Spleen (tissue), 11 donors: ENCODE measurements around the gene ZNF354C. TPM values are rescaled to one million over a fixed set of nuclear protein-coding genes. Genes with fewer than 3 reads are reported as not detected.

Experiments
- DNase-seq: peaks from one replicate; pipeline ENCODE4 v3.0.0-alpha.2; 2020
- H3K27ac ChIP-seq, 8 donors: fragments of 200-600 bp; sonication (generic) in 7 of 8; 1 replicate in 4 of 8; 2 replicates in 4 of 8; pipeline versions ENCODE4 v1.5.0 to v1.8.0; 2016 to 2021; ENCODE audit warnings: inconsistent platforms in 4 of 8, mild to moderate bottlenecking in 4 of 8, moderate library complexity in 1 of 8
- H3K27me3 ChIP-seq, 7 donors: fragments of 200-600 bp; sonication (generic) in 6 of 7; replicated peaks in 1 of 7; 1 replicate in 4 of 7; 2 replicates in 3 of 7; pipeline versions ENCODE4 v1.5.0 to v1.8.0; 2016 to 2021; ENCODE audit warnings: inconsistent platforms in 3 of 7, mild to moderate bottlenecking in 1 of 7
- H3K36me3 ChIP-seq, 6 donors: fragments of 200-600 bp; sonication (generic) in 5 of 6; 1 replicate in 4 of 6; 2 replicates in 2 of 6; pipeline versions ENCODE4 v1.5.0 to v1.8.0; 2016 to 2021; ENCODE audit warnings: inconsistent platforms in 2 of 6
- H3K4me1 ChIP-seq, 6 donors: fragments of 200-600 bp; sonication (generic) in 5 of 6; 1 replicate in 3 of 6; 2 replicates in 3 of 6; pipeline versions ENCODE4 v1.5.0 to v1.8.0; 2016 to 2021; ENCODE audit warnings: inconsistent platforms in 3 of 6
- H3K4me3 ChIP-seq, 8 donors: fragments of 200-600 bp; sonication (generic) in 7 of 8; 1 replicate in 4 of 8; 2 replicates in 4 of 8; pipeline versions ENCODE4 v1.5.0 to v1.8.0; 2016 to 2021; ENCODE audit warnings: inconsistent platforms in 4 of 8, mild to moderate bottlenecking in 4 of 8, moderate library complexity in 2 of 8
- H3K9me3 ChIP-seq, 8 donors: fragments of 200-600 bp; sonication (generic) in 7 of 8; 1 replicate in 4 of 8; 2 replicates in 4 of 8; pipeline versions ENCODE4 v1.5.0 to v1.8.0; 2016 to 2021; ENCODE audit warnings: inconsistent platforms in 4 of 8
- POLR2A ChIP-seq, 3 donors: fragments of 450-650 bp; IDR thresholded peaks; one replicate each; pipeline ENCODE4 v1.5.1; 2017; ENCODE audit warnings: antibody characterized with exemption in 3 of 3, mild to moderate bottlenecking in 1 of 3
- POLR2AphosphoS5 ChIP-seq, 3 donors: sonication (generic); formaldehyde crosslinking; IDR thresholded peaks; one replicate each; pipeline ENCODE4 v1.5.1; 2017; ENCODE audit warnings: antibody characterized with exemption in 3 of 3
- WGBS, 5 donors: extraction: QIAGEN DNeasy Blood & Tissue Kit in 3 of 5; methylation state at CpG; one replicate each; pipeline versions ENCODE4 v1.1.5 to v1.1.7; 2013 to 2018; 5-methylcytosine and 5-hydroxymethylcytosine counted together
- intact Hi-C: fragments of 100-400 bp; cut with DNase I; formaldehyde crosslinking; loops from one replicate; pipeline ENCODE4 v1.15.0; 2023; ENCODE audit warnings: low total_unique reads
- polyA plus RNA-seq, 3 donors: library from polyadenylated mRNA; stranded (reverse); fragments of 200-250 nt; gene quantifications; one replicate each; pipeline ENCODE4 v1.2.1, GENCODE V29; 2013
- total RNA-seq, 7 donors: library from RNA; depleted of rRNA in 3 of 7; stranded (reverse); fragments of >200 nt in 3 of 7; fragmentation: NEBNext Ultra II Directional in 4 of 7; extraction: Animal tissue kit (Norgen Biotek cat#: 25700) in 4 of 7; gene quantifications; one replicate each; pipeline versions ENCODE4 v1.1.0 to v1.2.1, GENCODE V29; 2016 to 2021
- TF ChIP-seq, protein P1 (sequence below), 11 experiments: fragments of 200-600 bp in 7 of 11; fragments of 450-650 bp in 4 of 11; sonication (generic) in 4 of 11; IDR thresholded peaks in 8 of 11; conservative IDR thresholded peaks in 3 of 11; 1 replicate in 7 of 11; 2 replicates in 4 of 11; pipeline versions ENCODE4 v1.4.0 to v1.8.0; 2016 to 2021; ENCODE audit warnings: antibody characterized with exemption in 11 of 11, inconsistent platforms in 4 of 11, mild to moderate bottlenecking in 1 of 11
- donor health status: healthy with polysubstance abuse.
- donor health status: DM: no; HTN: no; CAD: no; lungs with moderate emphysema.
- donor health status: DM: no; HTN: no; CAD: no.
- donor health status: Bipolar disorder and iron deficiency.
- donor health status: healthy.
- donor health status: DM: no; HTN: no; CAD: no.
- donor health status: DM: yes; HTN: yes; CAD: no.

ZNF354C gene
- total and polyA plus RNA-seq, 10 donors, result 1.3 to 8.5 (median 6.6) TPM

DNA sequence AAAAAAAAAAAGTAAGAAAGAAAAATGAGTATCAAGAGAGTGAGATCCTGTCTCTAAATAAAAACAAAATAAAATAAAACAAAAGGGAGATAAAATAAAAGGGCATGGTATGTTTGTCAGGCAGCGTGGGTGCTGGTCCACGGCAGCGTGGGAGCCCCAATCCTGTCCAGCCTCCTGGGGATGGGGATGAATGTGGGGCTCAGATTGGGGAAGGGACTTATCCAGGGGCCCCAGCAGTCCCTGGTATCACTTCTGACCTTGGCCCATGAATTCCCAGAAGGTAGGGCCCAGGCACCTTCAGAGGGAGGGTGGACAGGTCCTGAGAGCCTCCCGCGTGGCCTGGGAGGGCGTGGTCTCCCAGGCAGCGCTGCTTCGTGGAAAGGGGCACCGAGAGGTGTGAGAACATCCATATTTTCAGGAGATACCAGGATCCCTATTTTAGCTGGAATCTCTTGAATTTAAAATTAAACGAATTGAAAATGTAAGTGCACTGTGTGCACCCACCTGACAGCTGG is 71.2 kb downstream of the ZNF354C start:
- Histone ChIP-seq H3K36me3 (peaks cover 0 to 87% (median 4%) of the 10 kb centered on the region in 6 donors), H3K4me1 (no peaks in the 10 kb centered on the region), H3K4me3 (no peak overlapping the region), H3K9me3 (peaks cover 0 to under 1% (median 0%) of the 10 kb centered on the region in 8 donors), H3K27ac (no peak overlapping the region), H3K27me3 (no peaks in the 10 kb centered on the region)
- intact Hi-C loops, result no loop called here
- DNase-seq, result peak; percentile 42
- WGBS, 5 donors, result 82 to 88% (median 84%) methylated on average over 10 of the region's 10 CpGs
- no peak for TF ChIP-seq POLR2AphosphoS5 (IDR thresholded peaks at IDR 0.05)
- no peak for TF ChIP-seq POLR2A (IDR thresholded peaks at IDR 0.05)
- TF ChIP-seq, protein P1, sequence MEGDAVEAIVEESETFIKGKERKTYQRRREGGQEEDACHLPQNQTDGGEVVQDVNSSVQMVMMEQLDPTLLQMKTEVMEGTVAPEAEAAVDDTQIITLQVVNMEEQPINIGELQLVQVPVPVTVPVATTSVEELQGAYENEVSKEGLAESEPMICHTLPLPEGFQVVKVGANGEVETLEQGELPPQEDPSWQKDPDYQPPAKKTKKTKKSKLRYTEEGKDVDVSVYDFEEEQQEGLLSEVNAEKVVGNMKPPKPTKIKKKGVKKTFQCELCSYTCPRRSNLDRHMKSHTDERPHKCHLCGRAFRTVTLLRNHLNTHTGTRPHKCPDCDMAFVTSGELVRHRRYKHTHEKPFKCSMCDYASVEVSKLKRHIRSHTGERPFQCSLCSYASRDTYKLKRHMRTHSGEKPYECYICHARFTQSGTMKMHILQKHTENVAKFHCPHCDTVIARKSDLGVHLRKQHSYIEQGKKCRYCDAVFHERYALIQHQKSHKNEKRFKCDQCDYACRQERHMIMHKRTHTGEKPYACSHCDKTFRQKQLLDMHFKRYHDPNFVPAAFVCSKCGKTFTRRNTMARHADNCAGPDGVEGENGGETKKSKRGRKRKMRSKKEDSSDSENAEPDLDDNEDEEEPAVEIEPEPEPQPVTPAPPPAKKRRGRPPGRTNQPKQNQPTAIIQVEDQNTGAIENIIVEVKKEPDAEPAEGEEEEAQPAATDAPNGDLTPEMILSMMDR (IDR thresholded peaks at IDR 0.05 in 8 of 11, conservative IDR thresholded peaks at IDR 0.05 in 3 of 11), result no peak

DNA sequence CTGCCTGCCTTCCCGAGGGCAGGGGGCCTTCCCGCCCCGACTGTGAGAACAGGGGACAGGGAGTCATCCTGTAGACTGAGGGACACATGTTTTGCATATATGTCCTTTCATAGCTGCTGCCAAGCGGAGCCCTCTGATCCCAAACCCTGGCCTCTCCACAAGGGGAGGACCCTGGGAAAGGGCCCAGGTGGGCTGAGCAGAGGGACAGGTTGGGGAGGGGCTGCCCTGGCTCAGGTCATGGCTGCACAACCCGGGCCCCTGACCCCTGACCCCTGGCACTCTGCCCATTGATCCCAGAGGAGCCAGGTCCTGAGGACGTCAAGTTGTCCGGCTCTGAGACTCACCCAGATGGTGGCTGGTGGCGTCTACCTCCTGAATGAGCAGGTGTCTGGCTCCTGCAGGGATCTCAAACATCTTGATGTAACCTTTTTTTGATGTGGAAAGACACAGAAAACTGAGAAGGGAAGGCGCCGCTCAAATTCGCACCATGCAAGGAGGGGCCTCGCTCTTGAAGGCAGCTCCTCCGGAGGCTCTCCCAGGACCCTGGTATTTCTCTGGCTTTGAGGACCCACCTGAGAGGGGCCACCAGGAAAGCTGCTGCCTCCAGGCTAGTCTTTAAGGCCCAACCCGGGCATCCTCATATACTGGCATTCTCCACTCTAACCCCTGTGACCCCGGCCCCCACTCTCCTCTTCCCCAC is 71.9 kb downstream of the ZNF354C start:
- peak; percentile 60 for DNase-seq
- Histone ChIP-seq H3K9me3 (no peaks in the 10 kb centered on the region), H3K4me3 (no peak overlapping the region), H3K27me3 (no peaks in the 10 kb centered on the region), H3K36me3 (peaks cover 0 to 87% (median 4%) of the 10 kb centered on the region in 6 donors), H3K4me1 (no peaks in the 10 kb centered on the region), H3K27ac (no peak overlapping the region)
- 83 to 87% (median 86%) methylated on average over 14 to 15 of the region's 15 CpGs for WGBS, 5 donors
- intact Hi-C loops, result no loop called here
- TF ChIP-seq, protein P1 (IDR thresholded peaks at IDR 0.05 in 8 of 11, conservative IDR thresholded peaks at IDR 0.05 in 3 of 11), result no peak
- no peak for TF ChIP-seq POLR2A (IDR thresholded peaks at IDR 0.05)
- peak in 1 of 3 donors; percentile 39 for TF ChIP-seq POLR2AphosphoS5 (IDR thresholded peaks at IDR 0.05)

DNA sequence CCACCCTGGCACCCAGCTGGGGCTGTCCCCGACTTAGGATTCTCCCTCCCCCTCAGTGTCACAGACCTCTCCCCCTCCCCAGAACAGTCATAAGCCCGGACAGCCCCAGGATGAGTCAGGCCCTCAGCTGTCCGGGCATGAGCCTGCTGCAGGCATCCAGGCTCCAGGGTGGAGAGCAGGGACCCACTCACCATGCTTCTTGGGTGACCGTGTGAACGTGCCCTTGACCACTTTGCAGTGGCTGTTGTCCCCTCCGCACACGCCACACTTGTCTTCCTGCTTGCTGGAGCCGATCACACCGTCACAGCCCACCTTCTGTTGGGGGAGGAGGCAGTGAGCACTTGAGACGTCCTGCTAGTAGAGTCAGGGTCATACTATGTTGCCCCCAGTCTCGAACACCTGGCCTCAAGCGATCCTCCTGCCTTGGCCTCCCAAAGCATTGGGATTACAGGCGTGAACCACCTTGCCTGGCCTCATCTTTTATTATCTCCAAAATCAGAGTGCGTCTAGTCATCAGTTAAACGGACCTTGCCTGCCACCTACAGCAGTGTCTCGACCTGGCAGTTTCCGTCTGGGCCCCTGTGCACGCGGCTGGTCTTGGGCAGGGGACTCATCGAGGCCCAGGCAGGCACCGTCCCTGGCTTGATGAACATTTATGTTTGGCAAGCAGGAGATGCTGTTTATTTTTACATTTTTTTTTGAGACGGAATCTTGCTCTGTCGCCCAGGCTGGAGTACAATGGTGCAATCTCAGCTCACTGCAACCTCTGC is 72.6 kb downstream of the ZNF354C start:
- intact Hi-C loops, result no loop called here
- TF ChIP-seq, protein P1 (IDR thresholded peaks at IDR 0.05 in 8 of 11, conservative IDR thresholded peaks at IDR 0.05 in 3 of 11), result no peak
- TF ChIP-seq POLR2AphosphoS5 (IDR thresholded peaks at IDR 0.05), result peak in 1 of 3 donors; percentile 16
- Histone ChIP-seq H3K36me3 (peaks cover 0 to 87% (median 4%) of the 10 kb centered on the region in 6 donors), H3K4me1 (no peaks in the 10 kb centered on the region), H3K27ac (no peak overlapping the region), H3K4me3 (no peak overlapping the region), H3K27me3 (no peaks in the 10 kb centered on the region), H3K9me3 (no peaks in the 10 kb centered on the region)
- DNase-seq, result peak; percentile 52
- WGBS, 5 donors, result 81 to 90% (median 86%) methylated on average over 23 of the region's 23 CpGs

Other genes with a start within 250 kb of the ZNF354C start
- gene ZNF354B, start 200.4 kb upstream of the ZNF354C start, total RNA-seq, result 10 to 100 TPM; 12.6 to 26.2 (median 19.9) TPM
- gene ZNF354B, start 200.4 kb upstream of the ZNF354C start, polyA plus RNA-seq, result 10 to 100 TPM in 2 of 3 donors, 1 to 10 TPM in 1; 9.0 to 12.2 (median 11.2) TPM
- gene ZFP2, start 164.5 kb upstream of the ZNF354C start, total RNA-seq, result 1 to 10 TPM; 1.4 to 2.4 (median 2.0) TPM
- 1 to 10 TPM; 1.5 to 1.8 (median 1.7) TPM for gene ZFP2, start 164.5 kb upstream of the ZNF354C start, polyA plus RNA-seq
- gene ZNF454, start 119.2 kb upstream of the ZNF354C start, total RNA-seq, result 1 to 10 TPM; 1.3 to 4.9 (median 2.2) TPM
- under 1 TPM; 0.20 to 0.64 (median 0.21) TPM for gene ZNF454, start 119.2 kb upstream of the ZNF354C start, polyA plus RNA-seq
- not detected for gene GRM6, start 65.1 kb upstream of the ZNF354C start, total RNA-seq
- gene GRM6, start 65.1 kb upstream of the ZNF354C start, polyA plus RNA-seq, result not detected
- 1 to 10 TPM; 6.0 to 8.2 (median 7.0) TPM for gene ZNF879, start 36.6 kb upstream of the ZNF354C start, total RNA-seq
- 1 to 10 TPM; 3.1 to 4.5 (median 3.2) TPM for gene ZNF879, start 36.6 kb upstream of the ZNF354C start, polyA plus RNA-seq